CD4-positive, alpha-beta T cell (primary cell): ENCODE data around the gene FAM107B. TPM values are rescaled to one million over a fixed set of nuclear protein-coding genes. Genes with fewer than 3 reads are reported as not detected.

Experiments used
- ATAC-seq: fragments of 200-7000 bp; cut with Tn5 transposase; one replicate; pipeline ENCODE4 v1.10.0; 2022; ENCODE audit warnings: mild to moderate bottlenecking; ENCODE audit not compliant: poor library complexity
- CTCF ChIA-PET: fragments of 350-600 bp; sonication (Branson Sonifier 250); formaldehyde crosslinking; loops from one replicate; lab custom pipeline; 2021; ENCODE audit warnings: antibody characterized with exemption, inconsistent platforms; lab: Charles Lee
- POLR2A ChIA-PET: fragments of 350-600 bp; sonication (Branson Sonifier 250); formaldehyde crosslinking; loops from one replicate; lab custom pipeline; 2021; ENCODE audit warnings: antibody characterized with exemption, inconsistent platforms; lab: Charles Lee
- DNase-seq, 14 experiments: peaks; one replicate each; pipeline ENCODE4 v3.0.0-alpha.2; 2013 to 2020; ENCODE audit warnings: mixed read lengths in 2 of 14
- H3K27ac ChIP-seq, 2 donors: one replicate each; pipeline versions ENCODE4 v1.5.1 to v1.7.0; 2013; ENCODE audit warnings: low read length in 2 of 2, low read depth in 1 of 2, mild to moderate bottlenecking in 1 of 2
- H3K27me3 ChIP-seq, 2 experiments: 1 replicate in 1 of 2; 2 replicates in 1 of 2; pipeline versions ENCODE4 v1.6.1 to v1.7.0; 2013; ENCODE audit warnings: low read length in 2 of 2, control low read depth in 1 of 2, mild to moderate bottlenecking in 1 of 2, moderate library complexity in 1 of 2; ENCODE audit not compliant: insufficient read depth in 2 of 2, control insufficient read depth in 1 of 2
- H3K36me3 ChIP-seq: one replicate; pipeline ENCODE4 v1.6.1; 2013; ENCODE audit warnings: low read length, control low read depth; ENCODE audit not compliant: insufficient read depth
- H3K4me1 ChIP-seq: one replicate; pipeline ENCODE4 v1.6.1; 2013; ENCODE audit warnings: low read length, control low read depth; ENCODE audit not compliant: insufficient read depth
- H3K4me3 ChIP-seq: one replicate; pipeline ENCODE4 v1.5.1; 2013; ENCODE audit warnings: mild to moderate bottlenecking, low read length, moderate library complexity
- H3K9me3 ChIP-seq, 2 experiments: 1 replicate in 1 of 2; 2 replicates in 1 of 2; pipeline versions ENCODE4 v1.6.1 to v1.7.0; 2013; ENCODE audit warnings: low read length in 2 of 2, mild to moderate bottlenecking in 2 of 2, control low read depth in 1 of 2, moderate library complexity in 1 of 2; ENCODE audit not compliant: control insufficient read depth in 1 of 2, insufficient read depth in 1 of 2
- H3K27ac Mint-ChIP-seq: one replicate; pipeline ENCODE4 v1.8.0; 2020; ENCODE audit warnings: mixed read lengths
- H3K27me3 Mint-ChIP-seq: one replicate; pipeline ENCODE4 v1.8.0; 2021; ENCODE audit warnings: mixed read lengths
- H3K36me3 Mint-ChIP-seq: one replicate; pipeline ENCODE4 v1.8.0; 2021; ENCODE audit warnings: low read depth, mixed read lengths
- H3K4me1 Mint-ChIP-seq: one replicate; pipeline ENCODE4 v1.8.0; 2021; ENCODE audit warnings: low read depth, mixed read lengths
- H3K4me3 Mint-ChIP-seq: one replicate; pipeline ENCODE4 v1.8.0; 2020; ENCODE audit warnings: mild to moderate bottlenecking, mixed read lengths
- H3K9me3 Mint-ChIP-seq: one replicate; pipeline ENCODE4 v1.8.0; 2020; ENCODE audit warnings: mixed read lengths
- intact Hi-C, 2 experiments: fragments of 100-400 bp; cut with DNase I in 1 of 2; cut with micrococcal nuclease in 1 of 2; formaldehyde crosslinking; loops; one replicate each; pipeline versions ENCODE4 v1.15.1 to v1.9.0; 2023 to 2025; cut with DNase I, micrococcal nuclease
- total RNA-seq, 174 experiments: library from RNA in 2 of 174; stranded (reverse) in 2 of 174; gene quantifications; one replicate each; pipeline ENCODE4 v1.2.3 and lab custom pipeline; 2021 to 2026
- TF ChIP-seq, protein P1 (sequence below): fragments of 200-600 bp; IDR thresholded peaks from one replicate; pipeline ENCODE4 v1.8.0; 2022; ENCODE audit warnings: antibody characterized with exemption, mild to moderate bottlenecking

The FAM107B gene
- total RNA-seq, 2 experiments from 2014 or later = 261 to 262 TPM

GRCh38 chr10:14623931-14624330 is 150.8 kb downstream of the FAM107B start:
- intact Hi-C loops = loop anchor here in 1 of 2 experiments (5.0 kb wide), 1 partner anchor 53 kb away; no protein-coding TSS in a partner anchor
- Histone ChIP-seq H3K4me1 (no peaks in the 10 kb centered on the region), H3K36me3 (no peaks in the 10 kb centered on the region), H3K4me3 (no peak overlapping the region), H3K27ac (no peak overlapping the region), H3K27me3 (no peaks in the 10 kb centered on the region), H3K9me3 (no peaks in the 10 kb centered on the region)
- ATAC-seq = no peak
- TF ChIP-seq, protein P1, sequence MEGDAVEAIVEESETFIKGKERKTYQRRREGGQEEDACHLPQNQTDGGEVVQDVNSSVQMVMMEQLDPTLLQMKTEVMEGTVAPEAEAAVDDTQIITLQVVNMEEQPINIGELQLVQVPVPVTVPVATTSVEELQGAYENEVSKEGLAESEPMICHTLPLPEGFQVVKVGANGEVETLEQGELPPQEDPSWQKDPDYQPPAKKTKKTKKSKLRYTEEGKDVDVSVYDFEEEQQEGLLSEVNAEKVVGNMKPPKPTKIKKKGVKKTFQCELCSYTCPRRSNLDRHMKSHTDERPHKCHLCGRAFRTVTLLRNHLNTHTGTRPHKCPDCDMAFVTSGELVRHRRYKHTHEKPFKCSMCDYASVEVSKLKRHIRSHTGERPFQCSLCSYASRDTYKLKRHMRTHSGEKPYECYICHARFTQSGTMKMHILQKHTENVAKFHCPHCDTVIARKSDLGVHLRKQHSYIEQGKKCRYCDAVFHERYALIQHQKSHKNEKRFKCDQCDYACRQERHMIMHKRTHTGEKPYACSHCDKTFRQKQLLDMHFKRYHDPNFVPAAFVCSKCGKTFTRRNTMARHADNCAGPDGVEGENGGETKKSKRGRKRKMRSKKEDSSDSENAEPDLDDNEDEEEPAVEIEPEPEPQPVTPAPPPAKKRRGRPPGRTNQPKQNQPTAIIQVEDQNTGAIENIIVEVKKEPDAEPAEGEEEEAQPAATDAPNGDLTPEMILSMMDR = no peak
- CTCF ChIA-PET = interaction anchor here (1.4 kb wide), 1 partner anchor 12 kb away, joined by 4 read pairs; no protein-coding TSS in a partner anchor
- POLR2A ChIA-PET = interaction anchor here (1.2 kb wide), 1 partner anchor 52 kb away, joined by 3 read pairs; no protein-coding TSS in a partner anchor
- Mint-ChIP-seq H3K9me3 (no peaks in the 10 kb centered on the region), H3K36me3 (no peaks in the 10 kb centered on the region), H3K27ac (no peak overlapping the region), H3K4me1 (no peaks in the 10 kb centered on the region), H3K27me3 (no peaks in the 10 kb centered on the region), H3K4me3 (no peak overlapping the region)
- DNase-seq = no peak

DNA sequence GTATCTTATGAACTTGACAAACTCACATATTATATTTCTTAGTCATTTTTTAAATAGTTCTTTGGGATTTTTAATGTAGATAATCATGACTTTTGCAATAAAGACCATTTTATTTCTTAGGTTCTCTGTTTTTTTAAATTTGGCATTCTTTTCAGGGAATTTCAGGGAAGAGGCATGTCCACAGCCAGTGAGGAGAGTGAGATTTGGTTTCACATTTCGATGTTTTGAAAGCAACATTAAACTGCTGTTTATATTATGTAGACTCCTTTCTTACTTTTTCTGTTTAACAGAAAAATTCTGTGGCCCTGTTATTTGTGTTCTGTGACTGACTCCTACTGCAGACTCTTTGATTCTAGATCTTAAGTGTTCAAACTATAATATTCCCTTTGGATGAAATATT is 153.7 kb downstream of the FAM107B start:
- ChIA-PET CTCF (no interaction called here), POLR2A (no interaction called here)
- intact Hi-C loops = loop anchor here in 1 of 2 experiments (5.0 kb wide), 1 partner anchor 56 kb away; no protein-coding TSS in a partner anchor
- Histone ChIP-seq H3K36me3 (no peaks in the 10 kb centered on the region), H3K27ac (no peak overlapping the region), H3K4me3 (no peak overlapping the region), H3K4me1 (peaks cover 14% of the 10 kb centered on the region), H3K27me3 (no peaks in the 10 kb centered on the region), H3K9me3 (no peaks in the 10 kb centered on the region)
- H3K27ac Mint-ChIP-seq = no peak overlapping the region
- no peaks in the 10 kb centered on the region for H3K36me3 Mint-ChIP-seq
- TF ChIP-seq, protein P1 = no peak
- no peaks in the 10 kb centered on the region for H3K27me3 Mint-ChIP-seq
- no peak for ATAC-seq
- no peak for DNase-seq
- no peak overlapping the region for H3K4me3 Mint-ChIP-seq
- peaks cover 16% of the 10 kb centered on the region for H3K4me1 Mint-ChIP-seq
- H3K9me3 Mint-ChIP-seq = no peaks in the 10 kb centered on the region

DNA sequence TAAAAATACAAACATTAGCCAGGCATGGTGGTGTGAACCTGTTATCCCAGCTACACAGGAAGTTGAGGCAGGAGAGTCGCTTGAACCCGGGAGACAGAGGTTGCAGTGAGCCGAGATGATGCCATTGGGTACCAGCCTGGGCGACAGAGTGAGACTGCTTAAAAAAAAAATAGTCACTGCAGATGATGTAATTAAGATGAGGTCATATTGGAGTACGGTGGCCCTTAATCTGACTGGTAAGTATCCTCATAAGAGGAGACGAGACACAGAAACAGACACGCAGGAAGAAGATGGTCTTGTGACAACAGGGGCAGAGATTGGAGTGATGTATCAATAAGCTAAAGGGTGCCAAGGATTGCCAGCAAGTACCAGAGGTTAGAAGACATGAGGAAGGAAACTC is 156.0 kb downstream of the FAM107B start:
- H3K27me3 ChIP-seq = no peaks in the 10 kb centered on the region
- ChIA-PET CTCF (no interaction called here), POLR2A (interaction anchor here (1.3 kb wide), 1 partner anchor 73 kb away, joined by 4 read pairs; no protein-coding TSS in a partner anchor)
- TF ChIP-seq, protein P1 = no peak
- Mint-ChIP-seq H3K4me1 (peaks cover 17% of the 10 kb centered on the region), H3K27me3 (no peaks in the 10 kb centered on the region), H3K36me3 (no peaks in the 10 kb centered on the region), H3K9me3 (no peaks in the 10 kb centered on the region), H3K4me3 (no peak overlapping the region), H3K27ac (no peak overlapping the region)
- intact Hi-C loops = no loop called here
- DNase-seq = peak in 2 of 14 experiments; percentile 23 to 41
- peaks cover 14% of the 10 kb centered on the region for H3K4me1 ChIP-seq
- no peaks in the 10 kb centered on the region for H3K9me3 ChIP-seq
- H3K4me3 ChIP-seq = no peak overlapping the region
- no peak overlapping the region for H3K27ac ChIP-seq
- no peak for ATAC-seq
- H3K36me3 ChIP-seq = no peaks in the 10 kb centered on the region
